Common myeloid progenitor, CD34-positive (primary cell): ENCODE results near the gene CIAPIN1.

ENCODE experiments used
- CTCF ChIA-PET: fragments of 350-600 bp; sonication (Branson Sonifier 250); formaldehyde crosslinking; loops from one replicate; lab custom pipeline; 2021; ENCODE audit warnings: antibody characterized with exemption; lab: Charles Lee
- POLR2A ChIA-PET: fragments of 350-600 bp; sonication (Branson Sonifier 250); formaldehyde crosslinking; loops from one replicate; lab custom pipeline; 2021; ENCODE audit warnings: antibody characterized with exemption; lab: Charles Lee
- DNase-seq, 3 donors: peaks; one replicate each; pipeline versions ENCODE4 v3.0.0 to v3.0.0-alpha.2; 2013
- H3K27ac ChIP-seq, 2 experiments: 1 replicate in 1 of 2; 2 replicates in 1 of 2; pipeline ENCODE4 v1.7.0; 2013; ENCODE audit warnings: inconsistent platforms in 2 of 2, low read length in 2 of 2, mild to moderate bottlenecking in 2 of 2, low read depth in 1 of 2, moderate library complexity in 1 of 2; ENCODE audit not compliant: severe bottlenecking in 2 of 2, insufficient read depth in 1 of 2, poor library complexity in 1 of 2
- H3K27me3 ChIP-seq, 5 experiments: replicated peaks in 2 of 5; 1 replicate in 3 of 5; 2 replicates in 2 of 5; pipeline versions ENCODE4 v1.6.1 to v1.7.0; 2013; ENCODE audit warnings: low read length in 4 of 5, mild to moderate bottlenecking in 2 of 5, moderate library complexity in 2 of 5, inconsistent platforms in 1 of 5; ENCODE audit not compliant: insufficient read depth in 5 of 5, control insufficient read depth in 4 of 5
- H3K36me3 ChIP-seq, 4 experiments: 1 replicate in 2 of 4; 2 replicates in 2 of 4; pipeline versions ENCODE4 v1.6.1 to v1.7.0; 2013; ENCODE audit warnings: low read length in 3 of 4, control low read depth in 1 of 4, mild to moderate bottlenecking in 1 of 4; ENCODE audit not compliant: control insufficient read depth in 4 of 4, insufficient read depth in 4 of 4
- H3K4me1 ChIP-seq, 4 experiments: 1 replicate in 3 of 4; 2 replicates in 1 of 4; pipeline versions ENCODE4 v1.6.1 to v1.7.1; 2013; ENCODE audit warnings: low read length in 3 of 4, mild to moderate bottlenecking in 3 of 4, control low read depth in 1 of 4, inconsistent platforms in 1 of 4, moderate library complexity in 1 of 4; ENCODE audit not compliant: control insufficient read depth in 4 of 4, insufficient read depth in 4 of 4; ENCODE audit errors: control extremely low read depth in 1 of 4
- H3K4me3 ChIP-seq, 7 experiments: 1 replicate in 4 of 7; 2 replicates in 3 of 7; pipeline versions ENCODE4 v1.5.1 to v1.7.0; 2013; ENCODE audit warnings: mild to moderate bottlenecking in 7 of 7, low read length in 6 of 7, moderate library complexity in 6 of 7, inconsistent platforms in 2 of 7, low read depth in 2 of 7, control low read depth in 1 of 7; ENCODE audit not compliant: insufficient read depth in 4 of 7, control insufficient read depth in 1 of 7; ENCODE audit errors: extremely low read depth in 1 of 7
- H3K9me3 ChIP-seq, 5 experiments: 1 replicate in 4 of 5; 2 replicates in 1 of 5; pipeline versions ENCODE4 v1.6.1 to v1.7.1; 2013; ENCODE audit warnings: low read length in 4 of 5, mild to moderate bottlenecking in 2 of 5, inconsistent platforms in 1 of 5, low read depth in 1 of 5, moderate library complexity in 1 of 5; ENCODE audit not compliant: control insufficient read depth in 4 of 5, insufficient read depth in 2 of 5; ENCODE audit errors: control extremely low read depth in 1 of 5
- WGBS: methylation state at CpG from one replicate; pipeline ENCODE4 v1.1.5; 2013; ENCODE audit not compliant: insufficient coverage; 5-methylcytosine and 5-hydroxymethylcytosine counted together

Gene CIAPIN1

DNA sequence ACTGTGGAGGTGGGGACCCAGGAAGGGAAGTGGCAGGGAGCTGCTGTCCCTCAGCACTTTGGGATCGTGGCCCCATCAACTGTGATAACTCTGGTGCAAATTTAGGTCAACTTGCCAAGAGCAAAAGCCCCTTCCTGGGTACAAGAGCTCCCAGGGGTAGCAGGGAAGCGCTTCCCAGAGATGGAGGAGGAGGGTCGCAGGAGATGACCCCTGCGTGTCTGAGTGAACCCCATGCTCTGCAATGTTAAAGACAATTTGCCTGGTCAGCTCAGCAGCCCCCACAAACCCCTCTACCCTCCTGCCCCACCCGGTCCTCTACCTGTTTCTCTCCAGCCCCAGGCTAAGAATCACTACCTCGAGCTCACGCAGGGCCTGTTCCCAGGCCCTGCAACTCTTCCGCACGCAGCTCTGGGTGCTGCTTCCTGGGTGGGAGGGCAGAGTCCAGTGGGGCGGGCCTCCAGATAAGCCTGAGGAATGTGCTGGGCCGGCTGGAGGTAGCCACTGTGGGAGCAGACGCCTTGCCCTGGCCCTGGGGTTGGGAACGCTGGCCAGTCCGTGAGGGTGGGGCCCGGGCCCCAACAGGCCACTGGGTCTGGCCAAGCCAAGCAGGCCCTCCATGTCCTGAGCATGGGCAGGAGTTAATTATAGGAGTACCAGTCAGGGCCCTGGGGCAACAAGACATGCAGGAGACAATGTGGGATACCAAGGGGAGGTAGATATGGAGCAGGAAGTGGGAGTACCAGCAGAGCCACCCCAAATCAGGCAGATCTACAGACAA is 33.0 kb upstream of the CIAPIN1 start:
- WGBS: 81% methylated on average over 11 of the region's 15 CpGs
- POLR2A ChIA-PET: no interaction called here
- peak overlapping the region in 2 of 7 experiments; percentile 25 to 48 for H3K4me3 ChIP-seq

DNA sequence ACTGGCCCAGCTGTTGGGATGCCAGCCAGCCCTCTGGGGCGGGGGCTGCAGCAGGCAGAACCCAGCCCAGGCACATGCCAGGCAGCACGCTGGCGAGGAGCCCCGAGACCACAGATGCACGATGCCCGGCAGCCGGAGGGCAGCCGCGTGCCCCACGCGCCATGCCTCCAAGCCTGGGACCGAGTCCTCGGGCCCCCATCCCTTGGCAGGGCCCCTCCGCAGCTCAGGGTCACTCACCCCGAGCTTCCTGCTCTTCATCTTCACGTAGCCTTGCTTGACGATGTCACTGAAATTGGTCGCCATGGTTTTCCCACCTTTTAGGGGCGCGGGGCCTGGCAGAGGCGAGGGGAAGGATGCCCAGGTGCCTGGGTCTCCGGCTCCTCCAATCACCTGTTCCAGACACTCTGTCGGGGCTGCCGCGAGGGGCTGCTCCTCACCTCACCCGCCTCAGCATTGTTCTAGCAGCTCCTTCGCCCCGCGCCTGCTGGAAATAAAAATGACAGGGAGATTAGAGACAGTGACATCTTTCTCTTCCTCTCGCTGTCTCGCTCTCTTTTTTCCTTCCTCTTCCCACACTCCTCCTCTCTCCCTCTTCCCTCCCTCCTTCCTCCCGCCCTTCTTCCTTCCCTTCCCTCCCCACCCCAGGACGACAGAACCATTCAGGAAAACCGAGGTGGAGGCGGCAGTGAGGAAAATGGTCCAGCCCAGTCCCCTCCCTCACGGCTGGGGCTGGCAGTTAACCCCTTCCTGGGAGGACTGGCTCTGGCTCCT is 32.2 kb upstream of the CIAPIN1 start:
- Histone ChIP-seq H3K27ac (no peak overlapping the region), H3K4me1 (peaks cover 0 to 61% (median 59%) of the 10 kb centered on the region in 4 experiments), H3K4me3 (peak overlapping the region in 3 of 7 experiments; percentile 25 to 48 (median 32)), H3K9me3 (no peaks in the 10 kb centered on the region), H3K36me3 (peaks cover 0 to 3% (median 1%) of the 10 kb centered on the region in 4 experiments), H3K27me3 (no peaks in the 10 kb centered on the region)
- peak in 1 of 3 donors; percentile 65 for DNase-seq
- 17% methylated on average over 31 of the region's 36 CpGs for WGBS
- ChIA-PET CTCF (interaction anchor here (0.8 to 12.0 kb wide), 3 partner anchors 17 to 41 kb away, joined by 3 to 134 read pairs (median 3); partner anchors contain the start of gene POLR2C), POLR2A (no interaction called here)

More for the DNA sequence above, 33.0 kb upstream of the CIAPIN1 start:
- no peaks in the 10 kb centered on the region for H3K27me3 ChIP-seq
- H3K4me1 ChIP-seq: peaks cover 0 to 59% (median 57%) of the 10 kb centered on the region in 4 experiments
- H3K36me3 ChIP-seq: no peaks in the 10 kb centered on the region
- CTCF ChIA-PET: interaction anchor here (0.8 to 12.0 kb wide), 3 partner anchors 17 to 40 kb away, joined by 3 to 134 read pairs (median 4); partner anchors contain the start of gene POLR2C
- H3K9me3 ChIP-seq: no peaks in the 10 kb centered on the region
- DNase-seq: no peak
- H3K27ac ChIP-seq: no peak overlapping the region

DNA sequence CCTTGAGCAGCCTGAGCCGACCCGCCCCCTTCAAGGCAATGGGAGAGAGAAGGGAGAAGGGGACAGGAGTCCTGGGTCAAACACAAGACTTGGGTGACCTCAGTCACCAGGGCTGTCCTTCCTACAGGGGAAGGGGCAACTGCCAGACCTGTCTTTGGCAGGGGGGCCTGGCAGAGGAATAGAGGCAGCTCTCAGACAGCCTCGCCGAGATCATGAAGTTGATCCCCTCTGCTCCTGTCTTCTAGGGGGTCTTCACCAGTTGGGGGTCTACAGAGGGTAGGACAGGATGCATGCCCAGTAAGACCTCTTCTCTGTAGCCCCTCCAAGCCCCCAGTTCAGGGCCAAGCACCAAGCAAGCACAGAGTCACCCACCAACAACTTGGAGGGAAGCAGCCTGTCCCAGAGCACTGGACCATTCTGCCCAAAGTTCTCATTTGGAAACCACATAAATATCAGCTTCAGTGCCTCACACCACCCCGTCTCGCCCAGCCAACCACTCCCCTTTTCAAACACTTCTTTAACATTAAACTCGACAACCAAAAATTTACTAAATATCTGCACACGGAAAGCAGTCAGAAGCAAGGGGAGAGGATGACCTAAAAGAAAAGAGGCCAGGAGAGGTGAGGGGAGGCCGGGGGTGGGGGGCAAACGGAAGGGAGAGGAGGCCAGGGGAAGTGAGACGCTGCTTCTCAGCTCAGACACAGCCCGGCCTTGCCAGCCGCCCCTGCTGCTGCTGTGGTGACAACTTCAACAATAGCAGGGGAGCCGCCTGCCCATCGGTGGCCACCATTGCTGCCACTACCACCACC is 31.4 kb upstream of the CIAPIN1 start:
- 31% methylated on average over 10 of the region's 15 CpGs for WGBS
- CTCF ChIA-PET: interaction anchor here (0.5 to 12.0 kb wide), 3 partner anchors 36 to 194 kb away, joined by 3 to 134 read pairs (median 3); no protein-coding TSS in a partner anchor
- peak overlapping the region in 2 of 7 experiments; percentile 7 to 48 for H3K4me3 ChIP-seq
- H3K27me3 ChIP-seq: no peaks in the 10 kb centered on the region
- H3K36me3 ChIP-seq: peaks cover under 1 to 9% (median 7%) of the 10 kb centered on the region in 4 experiments
- H3K27ac ChIP-seq: no peak overlapping the region
- H3K9me3 ChIP-seq: no peaks in the 10 kb centered on the region
- POLR2A ChIA-PET: no interaction called here
- peak in 1 of 3 donors; percentile 46 for DNase-seq
- H3K4me1 ChIP-seq: peaks cover 0 to 61% (median 59%) of the 10 kb centered on the region in 4 experiments

DNA sequence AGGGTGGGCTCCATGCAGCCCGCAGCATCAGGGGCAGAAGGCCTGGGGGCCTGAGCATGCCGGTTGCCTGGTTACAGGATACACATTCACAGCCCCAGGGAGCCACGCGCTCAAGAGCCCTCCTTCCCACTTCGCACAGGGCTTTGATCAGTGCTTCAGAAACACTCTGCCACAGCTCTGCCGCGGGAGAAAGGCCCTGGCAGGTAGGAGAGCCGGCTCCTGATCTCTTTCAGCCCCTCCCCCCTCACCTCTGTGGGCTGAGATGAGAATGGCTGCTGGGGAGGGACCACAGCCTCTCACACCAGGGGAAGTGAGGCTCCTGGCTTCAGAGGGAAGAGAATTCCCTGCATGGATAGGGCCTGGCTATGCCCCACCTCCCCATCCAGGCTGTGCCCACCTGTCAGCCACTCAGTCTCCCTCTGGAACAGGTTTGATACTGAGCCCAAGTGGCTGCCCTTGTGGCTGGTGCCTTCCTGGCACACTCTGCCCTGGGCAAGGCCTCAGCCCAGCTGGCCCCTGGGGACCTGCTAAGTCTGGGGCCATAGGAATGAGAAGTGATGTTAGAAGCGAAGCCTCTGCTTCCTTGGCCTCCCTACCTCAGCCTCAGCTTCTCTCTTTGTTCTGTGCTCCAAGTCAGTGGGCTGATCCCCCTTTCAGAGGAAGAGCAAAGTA is 30.5 kb upstream of the CIAPIN1 start:
- peaks cover 0 to 70% (median 65%) of the 10 kb centered on the region in 4 experiments for H3K4me1 ChIP-seq
- ChIA-PET POLR2A (no interaction called here), CTCF (interaction anchor here (0.5 to 12.0 kb wide), 4 partner anchors 11 to 195 kb away, joined by 3 to 134 read pairs (median 10); no protein-coding TSS in a partner anchor)
- no peak overlapping the region for H3K4me3 ChIP-seq
- 79% methylated on average over 4 of the region's 9 CpGs for WGBS
- H3K9me3 ChIP-seq: no peaks in the 10 kb centered on the region
- no peaks in the 10 kb centered on the region for H3K27me3 ChIP-seq
- peak in 1 of 3 donors; percentile 28 for DNase-seq
- no peak overlapping the region for H3K27ac ChIP-seq
- peaks cover 3 to 17% (median 12%) of the 10 kb centered on the region in 4 experiments for H3K36me3 ChIP-seq

DNA sequence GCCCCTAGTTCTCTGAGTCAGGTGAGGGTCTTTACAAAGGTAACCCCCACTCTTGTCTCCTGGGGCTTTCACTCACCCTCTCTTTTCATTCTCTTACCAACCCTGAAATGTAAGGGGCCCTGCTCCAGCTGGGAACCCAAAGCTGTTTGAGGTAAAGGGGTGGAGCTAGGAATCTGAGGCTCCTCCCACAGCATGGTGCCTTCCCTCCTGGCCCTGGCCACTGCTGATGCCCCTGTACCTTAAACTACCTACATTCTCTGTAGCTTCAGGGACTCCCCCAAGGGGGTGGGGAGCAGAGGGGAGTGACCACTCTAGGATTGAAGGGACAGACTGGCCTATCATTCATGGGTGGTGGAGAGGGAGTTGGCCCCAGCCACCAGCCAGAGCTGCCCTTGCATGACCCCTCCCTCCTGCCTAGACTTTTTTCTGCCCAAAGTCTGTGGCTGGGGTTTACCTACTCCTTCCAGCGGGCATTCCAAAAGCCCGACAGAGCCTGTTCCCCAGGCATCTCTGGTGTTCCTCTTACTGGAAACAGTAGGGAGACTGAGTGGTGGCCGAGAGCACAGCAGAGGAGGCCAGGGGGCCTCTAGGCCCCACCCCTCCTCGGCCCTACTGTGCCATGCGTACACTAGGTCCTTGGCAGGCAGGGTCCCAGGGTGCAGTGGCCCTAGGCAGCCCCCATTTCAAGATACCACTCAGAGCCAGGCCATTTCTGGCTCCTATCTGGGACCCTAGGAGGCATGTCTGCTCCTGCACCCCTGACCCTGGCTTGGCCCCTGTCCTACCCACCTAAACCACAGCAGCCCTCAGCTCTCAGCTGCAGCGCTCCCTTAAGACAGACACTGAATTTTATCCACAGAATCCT is 29.6 kb upstream of the CIAPIN1 start:
- H3K9me3 ChIP-seq: no peaks in the 10 kb centered on the region
- H3K36me3 ChIP-seq: peaks cover 3 to 26% (median 18%) of the 10 kb centered on the region in 4 experiments
- no peak overlapping the region for H3K4me3 ChIP-seq
- peaks cover 0 to 78% (median 74%) of the 10 kb centered on the region in 4 experiments for H3K4me1 ChIP-seq
- H3K27ac ChIP-seq: no peak overlapping the region
- H3K27me3 ChIP-seq: no peaks in the 10 kb centered on the region
- peak in 2 of 3 donors; percentile 31 to 34 for DNase-seq
- WGBS: 80% methylated on average over 5 of the region's 6 CpGs
- POLR2A ChIA-PET: interaction anchor here (1.4 kb wide), 1 partner anchor 30 kb away, joined by 3 read pairs; the partner anchor contains the start of genes CIAPIN1 and COQ9
- CTCF ChIA-PET: interaction anchor here (0.6 to 12.0 kb wide), 9 partner anchors 8 to 117 kb away, joined by 3 to 134 read pairs (median 3); partner anchors contain the start of gene ADGRG5
